Endothelial cell of umbilical vein (primary cell): ENCODE data around the gene PLB1. TPM values are rescaled to one million over a fixed set of nuclear protein-coding genes. Genes with fewer than 3 reads are reported as not detected.

Experiments used
- BruUV-seq: library from RNA; stranded (reverse); fragments of 400-500 nt; replicated peaks from 2 replicates; lab custom pipeline; 2021; lab: Mats Ljungman, UMichigan
- CTCF ChIA-PET: fragments of 300-600, 350-600 bp; sonication (Branson Sonifier 250); formaldehyde crosslinking; loops from one replicate; lab custom pipeline; 2021; ENCODE audit warnings: antibody characterized with exemption, inconsistent platforms; lab: Charles Lee
- POLR2A ChIA-PET: fragments of 300-600, 350-600 bp; sonication (Branson Sonifier 250); formaldehyde crosslinking; loops from one replicate; lab custom pipeline; 2021; ENCODE audit warnings: antibody characterized with exemption, inconsistent platforms; lab: Charles Lee
- DNase-seq: peaks from one replicate; pipeline ENCODE4 v3.0.0-alpha.2; 2011; ENCODE audit warnings: low read depth, low spot score
- FAIRE-seq: peaks from 2 replicates; lab custom pipeline; 2011; peaks lifted over from hg19 to GRCh38; lab: Jason Lieb, UNC
- H2AFZ ChIP-seq: 2 replicates; pipeline ENCODE4 v1.6.0; 2012; ENCODE audit warnings: low read depth, low read length, control low read depth, inconsistent platforms
- H3K27ac ChIP-seq: 2 replicates; pipeline ENCODE4 v1.5.1; 2011; ENCODE audit warnings: low read depth, mild to moderate bottlenecking, control low read depth, low read length, moderate library complexity; ENCODE audit not compliant: insufficient read depth
- H3K27me3 ChIP-seq, 2 experiments: 2 replicates each; pipeline versions ENCODE4 v1.6.0 to v1.6.1; 2011; ENCODE audit warnings: low read length in 2 of 2, mixed read lengths in 1 of 2; ENCODE audit not compliant: control insufficient read depth in 2 of 2, insufficient read depth in 2 of 2
- H3K36me3 ChIP-seq, 2 experiments: 2 replicates in 1 of 2; 3 replicates in 1 of 2; pipeline ENCODE4 v1.5.1; 2011; ENCODE audit warnings: low read length in 2 of 2, mild to moderate bottlenecking in 1 of 2, moderate library complexity in 1 of 2; ENCODE audit not compliant: control insufficient read depth in 2 of 2, insufficient read depth in 2 of 2; ENCODE audit errors: extremely low read depth in 1 of 2
- H3K4me1 ChIP-seq: 3 replicates; pipeline ENCODE4 v1.5.1; 2011; ENCODE audit warnings: mild to moderate bottlenecking, low read length; ENCODE audit not compliant: control insufficient read depth, insufficient read depth; ENCODE audit errors: extremely low read depth
- H3K4me2 ChIP-seq: 2 replicates; pipeline ENCODE4 v1.6.1; 2011; ENCODE audit warnings: low read length, control low read depth, mixed read lengths; ENCODE audit not compliant: insufficient read depth
- H3K4me3 ChIP-seq, 3 experiments: fragments of 200-600 bp in 1 of 3; sonication (generic), shearing (Covaris generic) in 1 of 3; replicated peaks in 1 of 3; 2 replicates each; pipeline ENCODE4 v1.5.1; 2011 to 2016; ENCODE audit warnings: control low read depth in 3 of 3, low read length in 3 of 3, mild to moderate bottlenecking in 2 of 3, inconsistent platforms in 1 of 3, low read depth in 1 of 3, moderate library complexity in 1 of 3; ENCODE audit not compliant: insufficient read depth in 1 of 3
- H3K79me2 ChIP-seq: 2 replicates; pipeline ENCODE4 v1.6.0; 2012; ENCODE audit warnings: low read length, inconsistent platforms; ENCODE audit not compliant: control insufficient read depth, insufficient read depth
- H3K9ac ChIP-seq: replicated peaks from 2 replicates; pipeline ENCODE3; 2011; ENCODE audit warnings: low read length, control low read depth; ENCODE audit not compliant: insufficient read depth; ENCODE audit errors: extremely low read depth
- H3K9me1 ChIP-seq: replicated peaks from 3 replicates; pipeline ENCODE4 v1.6.0; 2011; ENCODE audit warnings: mild to moderate bottlenecking, low read length; ENCODE audit not compliant: control insufficient read depth, insufficient read depth; ENCODE audit errors: extremely low read depth
- H3K9me3 ChIP-seq: replicated peaks from 2 replicates; pipeline ENCODE4 v1.5.1; 2012; ENCODE audit warnings: low read length, inconsistent platforms; ENCODE audit not compliant: control insufficient read depth, insufficient read depth
- H4K20me1 ChIP-seq: replicated peaks from 2 replicates; pipeline ENCODE3; 2011; ENCODE audit warnings: mild to moderate bottlenecking, low read length; ENCODE audit not compliant: control insufficient read depth, insufficient read depth; ENCODE audit errors: extremely low read depth
- EZH2 ChIP-seq: IDR thresholded peaks from 2 replicates; pipeline ENCODE4 v1.6.1; 2012; ENCODE audit warnings: borderline replicate concordance, low read depth, mild to moderate bottlenecking, moderate library complexity, low read length, inconsistent platforms; ENCODE audit not compliant: severe bottlenecking
- FOS ChIP-seq: IDR thresholded peaks from 2 replicates; pipeline ENCODE4 v1.6.1; 2011; ENCODE audit warnings: mild to moderate bottlenecking, low read length, moderate library complexity, borderline replicate concordance; ENCODE audit not compliant: insufficient read depth
- GATA2 ChIP-seq: IDR thresholded peaks from 2 replicates; pipeline ENCODE4 v1.7.0; 2011; ENCODE audit warnings: low read depth, mild to moderate bottlenecking, moderate library complexity, mixed read lengths, low read length; ENCODE audit not compliant: insufficient read length, insufficient read depth
- JUN ChIP-seq: IDR thresholded peaks from 2 replicates; pipeline ENCODE4 v1.6.1; 2011; ENCODE audit warnings: borderline replicate concordance, low read depth; ENCODE audit not compliant: insufficient read length, insufficient read depth
- MYC ChIP-seq: IDR thresholded peaks from one replicate; pipeline ENCODE4 v1.6.1; 2011; ENCODE audit warnings: mild to moderate bottlenecking, low read depth, low read length
- POLR2A ChIP-seq: IDR thresholded peaks from 2 replicates; pipeline ENCODE4 v1.6.1; 2012; ENCODE audit warnings: low read depth, mild to moderate bottlenecking, control low read depth, low read length
- POLR2AphosphoS5 ChIP-seq: IDR thresholded peaks from 2 replicates; pipeline ENCODE4 v1.6.1; 2012; ENCODE audit warnings: low read depth, mild to moderate bottlenecking, control low read depth, low read length, moderate library complexity; ENCODE audit not compliant: insufficient read depth
- dilution Hi-C: fragments of 300-500 bp; cut with MboI; formaldehyde crosslinking; loops from one replicate; pipeline ENCODE4 v1.15.0; 2019; ENCODE audit warnings: low sequenced_read_pairs; ENCODE audit not compliant: extremely low pct_ligation_motif_present
- intact Hi-C: fragments of 100-400 bp; cut with micrococcal nuclease; formaldehyde crosslinking; loops from one replicate; pipeline ENCODE4 v1.10.0; 2022
- polyA plus RNA-seq, 4 experiments: library from polyadenylated mRNA; depleted of rRNA in 3 of 4; stranded (reverse) in 3 of 4; unstranded in 1 of 4; fragments of >200 nt; gene quantifications; 2 replicates each; pipeline versions ENCODE4 v1.2.1 to v1.2.3, GENCODE V29; 2011 to 2012; ENCODE audit warnings: missing spikeins in 1 of 4
- total RNA-seq: library from RNA; stranded (reverse); gene quantifications from 2 replicates; pipeline ENCODE4 v1.2.3, GENCODE V29; 2021
- TF ChIP-seq, protein P1 (sequence below): IDR thresholded peaks from 2 replicates; pipeline ENCODE4 v1.6.1; 2011; ENCODE audit not compliant: insufficient read depth, insufficient read length
- TF ChIP-seq, protein P2 (sequence below), 2 donors: IDR thresholded peaks; 1 replicate in 1 of 2; 2 replicates in 1 of 2; pipeline ENCODE4 v1.5.1; 2011; ENCODE audit warnings: low read length in 2 of 2, mild to moderate bottlenecking in 2 of 2, moderate library complexity in 2 of 2, control low read depth in 1 of 2, inconsistent platforms in 1 of 2, low read depth in 1 of 2; ENCODE audit not compliant: insufficient read depth in 1 of 2; ENCODE audit errors: extremely low read depth in 1 of 2

Gene PLB1
- total and polyA plus RNA-seq, 2 donors (not counting 3 experiments of a cell fraction or from before 2014, with no cell fraction given): 0.75 to 0.80 TPM

DNA sequence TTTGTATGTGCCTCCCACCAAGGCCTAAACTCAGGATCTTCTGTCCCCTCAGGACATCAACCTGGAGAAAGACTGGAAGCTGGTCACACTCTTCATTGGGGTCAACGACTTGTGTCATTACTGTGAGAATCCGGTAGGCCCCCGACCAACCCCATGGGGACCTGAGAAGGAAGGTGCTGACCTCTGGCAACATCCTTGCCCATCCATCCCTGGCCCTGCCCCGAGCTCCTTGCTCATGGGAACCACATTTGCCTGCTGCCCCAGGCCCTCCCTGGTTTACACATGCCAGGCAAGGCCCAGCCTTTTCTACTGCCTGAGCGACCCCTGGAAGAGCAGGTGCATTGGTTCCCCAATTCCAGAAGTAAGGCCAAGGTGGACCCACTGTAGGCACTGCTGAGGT is 130.5 kb downstream of the PLB1 start:
- peaks cover 7% of the 10 kb centered on the region for H3K4me1 ChIP-seq
- ChIA-PET POLR2A (interaction anchor here (0.7 kb wide), 1 partner anchor 66 kb away, joined by 5 read pairs; no protein-coding TSS in a partner anchor), CTCF (no interaction called here)
- no TSS peak for BruUV-seq
- H4K20me1 ChIP-seq: no peaks in the 10 kb centered on the region
- no peak overlapping the region for H2AFZ ChIP-seq
- no peaks in the 10 kb centered on the region for H3K27me3 ChIP-seq
- intact Hi-C loops: no loop called here
- H3K9ac ChIP-seq: no peak overlapping the region
- H3K9me3 ChIP-seq: no peaks in the 10 kb centered on the region
- H3K9me1 ChIP-seq: no peaks in the 10 kb centered on the region
- TF ChIP-seq, protein P1, sequence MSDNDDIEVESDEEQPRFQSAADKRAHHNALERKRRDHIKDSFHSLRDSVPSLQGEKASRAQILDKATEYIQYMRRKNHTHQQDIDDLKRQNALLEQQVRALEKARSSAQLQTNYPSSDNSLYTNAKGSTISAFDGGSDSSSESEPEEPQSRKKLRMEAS: no peak
- TF ChIP-seq EZH2 (no peak), POLR2AphosphoS5 (no peak), POLR2A (no peak), FOS (no peak), JUN (no peak), GATA2 (no peak), MYC (no peak)
- TF ChIP-seq, protein P2, sequence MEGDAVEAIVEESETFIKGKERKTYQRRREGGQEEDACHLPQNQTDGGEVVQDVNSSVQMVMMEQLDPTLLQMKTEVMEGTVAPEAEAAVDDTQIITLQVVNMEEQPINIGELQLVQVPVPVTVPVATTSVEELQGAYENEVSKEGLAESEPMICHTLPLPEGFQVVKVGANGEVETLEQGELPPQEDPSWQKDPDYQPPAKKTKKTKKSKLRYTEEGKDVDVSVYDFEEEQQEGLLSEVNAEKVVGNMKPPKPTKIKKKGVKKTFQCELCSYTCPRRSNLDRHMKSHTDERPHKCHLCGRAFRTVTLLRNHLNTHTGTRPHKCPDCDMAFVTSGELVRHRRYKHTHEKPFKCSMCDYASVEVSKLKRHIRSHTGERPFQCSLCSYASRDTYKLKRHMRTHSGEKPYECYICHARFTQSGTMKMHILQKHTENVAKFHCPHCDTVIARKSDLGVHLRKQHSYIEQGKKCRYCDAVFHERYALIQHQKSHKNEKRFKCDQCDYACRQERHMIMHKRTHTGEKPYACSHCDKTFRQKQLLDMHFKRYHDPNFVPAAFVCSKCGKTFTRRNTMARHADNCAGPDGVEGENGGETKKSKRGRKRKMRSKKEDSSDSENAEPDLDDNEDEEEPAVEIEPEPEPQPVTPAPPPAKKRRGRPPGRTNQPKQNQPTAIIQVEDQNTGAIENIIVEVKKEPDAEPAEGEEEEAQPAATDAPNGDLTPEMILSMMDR (IDR thresholded peaks at IDR 0.05; ENCODE audit: extremely low read depth in 1 of 2, insufficient read depth in 1 of 2, low read depth in 1 of 2, low read length in 2 of 2): no peak
- no peak overlapping the region for H3K27ac ChIP-seq
- no peak overlapping the region for H3K4me2 ChIP-seq
- no peaks in the 10 kb centered on the region for H3K36me3 ChIP-seq
- no peak for FAIRE-seq
- no peak overlapping the region for H3K4me3 ChIP-seq
- H3K79me2 ChIP-seq: no peaks in the 10 kb centered on the region
- dilution Hi-C loops: no loop called here
- no peak for DNase-seq
